Muscle of back (tissue), 13 donors: ENCODE data around the gene C9orf57. TPM values are rescaled to one million over a fixed set of nuclear protein-coding genes. Genes with fewer than 3 reads are reported as not detected.
"Not testable (repeated sequence)": the region's sequence is repeated elsewhere in the genome, so short reads cannot be mapped to it uniquely, and the experiment has no call there.

Source experiments
- DNase-seq, 3 donors: peaks; one replicate each; pipeline versions ENCODE4 v3.0.0 to v3.0.0-alpha.2; 2013
- long read RNA-seq, 9 donors: transcript quantifications; one replicate each; lab custom pipeline, GENCODE V29; 2026
- polyA plus RNA-seq, 10 donors: library from polyadenylated mRNA; unstranded; fragments of 120-200 nt; gene quantifications; one replicate each; pipeline ENCODE4 v1.2.1, GENCODE V29; 2013; ENCODE audit not compliant: insufficient read length in 10 of 10

C9orf57 gene
- polyA plus RNA-seq: not detected
- long read RNA-seq, donor 1: 0 reads
- long read RNA-seq, donor 2: 0 reads
- long read RNA-seq, donor 3: 0 reads
- long read RNA-seq, donor 4: 0 reads
- long read RNA-seq, donor 5: 0 reads
- long read RNA-seq, donor 6: 0 reads
- long read RNA-seq, donor 7: 0 reads
- long read RNA-seq, donor 8: 0 reads
- long read RNA-seq, donor 9: 0 reads

- DNase-seq: no peak
Measured at GRCh38 chr9:72060513-72060912, at the start of gene C9orf57. Gene C9orf57, minus strand, starts transcription at chr9:72060613. Its CDS starts 1,282 bp downstream, at chr9:72059331.

GRCh38 chr9:72102520-72102919 is 42.1 kb upstream of the C9orf57 start:
- no peak for DNase-seq

DNA sequence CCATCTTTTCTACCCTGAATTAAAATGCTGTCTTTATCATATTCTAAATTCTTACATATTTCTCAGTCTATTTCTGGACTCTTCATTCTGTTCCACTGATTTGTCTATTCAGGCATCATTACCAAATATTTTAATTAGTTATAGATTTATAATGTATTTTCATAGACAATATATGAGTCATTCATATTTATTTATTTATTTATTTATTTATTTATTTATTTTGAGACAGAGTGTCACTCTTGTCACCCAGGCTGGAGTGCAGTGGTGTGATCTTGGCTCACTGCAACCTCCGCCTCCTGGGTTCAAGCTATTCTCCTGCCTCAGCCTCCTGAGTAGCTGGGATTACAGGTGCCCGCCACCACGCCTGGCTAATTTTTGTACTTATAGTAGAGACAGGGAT is 35.1 kb upstream of the C9orf57 start:
- DNase-seq: not testable (repeated sequence)

- no peak for DNase-seq
Measured at GRCh38 chr9:72092820-72093219, 32.4 kb upstream of the C9orf57 start.

DNA sequence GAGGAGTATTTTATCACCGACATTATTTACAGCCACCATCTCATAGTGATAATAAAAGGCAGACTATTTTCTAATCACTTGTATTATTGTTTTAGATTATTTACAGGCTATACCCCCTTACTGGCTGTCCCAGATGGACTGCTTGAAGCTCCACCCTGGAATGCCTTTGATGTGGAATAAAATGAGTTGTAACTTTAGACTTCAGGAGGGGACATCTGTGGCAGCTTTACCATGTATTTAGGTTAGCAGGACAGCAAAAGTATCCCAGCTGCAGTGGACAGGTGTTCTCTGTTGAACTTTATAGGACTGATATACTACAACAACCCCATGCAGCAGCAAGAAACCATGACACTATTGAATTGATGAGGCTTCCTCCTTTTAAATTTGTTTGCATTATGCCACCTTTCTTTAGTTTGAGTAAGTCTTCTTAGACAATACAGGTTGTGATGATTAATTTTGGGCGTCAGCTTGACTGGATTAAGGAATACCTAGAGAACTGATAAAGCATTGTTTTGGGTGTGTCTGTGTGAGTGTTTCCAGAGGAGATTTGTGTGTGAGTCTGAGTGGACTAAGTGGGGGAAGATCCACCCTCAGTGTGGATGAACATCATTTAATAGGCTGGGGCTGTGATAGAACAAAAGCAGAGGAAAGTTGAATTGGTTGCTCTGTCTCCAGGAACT is 29.2 kb upstream of the C9orf57 start:
- peak in 1 of 3 donors; percentile 11 for DNase-seq

DNA sequence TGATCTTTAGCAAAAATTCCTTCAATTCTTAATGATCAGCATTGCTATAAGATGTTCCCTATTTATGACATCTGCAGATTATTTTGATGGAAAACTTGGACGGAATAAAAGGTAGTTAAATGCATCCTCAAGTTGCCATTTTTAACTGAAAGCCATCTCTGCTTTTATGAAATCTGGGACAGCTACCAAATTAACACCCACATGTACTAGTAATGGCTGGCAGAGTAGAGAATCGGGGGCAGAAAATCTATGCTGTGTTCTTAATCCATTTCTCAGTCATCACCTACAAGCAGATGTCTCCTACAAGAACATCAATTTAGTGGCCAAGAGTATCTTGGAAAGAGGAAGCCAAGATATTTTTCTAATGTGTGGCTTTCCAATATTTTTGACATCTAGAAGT is 22.1 kb upstream of the C9orf57 start:
- DNase-seq: no peak

DNA sequence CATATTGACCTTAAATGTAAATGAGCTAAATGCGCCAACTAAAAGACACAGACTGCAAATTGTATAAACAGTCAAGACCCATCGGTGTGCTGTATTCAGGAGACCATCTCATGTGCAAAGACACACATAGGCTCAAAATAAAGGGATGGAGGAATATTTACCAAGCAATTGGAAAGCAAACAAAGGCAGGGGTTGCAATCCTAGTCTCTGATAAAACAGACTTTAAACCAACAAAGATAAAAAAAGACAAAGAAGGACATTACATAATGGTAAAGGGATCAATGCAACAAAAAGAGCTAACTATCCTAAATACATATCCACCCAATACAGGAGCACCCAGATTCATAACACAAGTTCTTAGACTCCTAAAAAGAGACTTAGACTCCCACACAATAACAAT is 14.3 kb upstream of the C9orf57 start:
- DNase-seq: not testable (repeated sequence)

- no peak for DNase-seq
Measured at GRCh38 chr9:72065076-72065475, 4.7 kb upstream of the C9orf57 start.

GRCh38 chr9:72052122-72052521 is 8.3 kb downstream of the C9orf57 start:
- DNase-seq: no peak

GRCh38 chr9:72048850-72049249 is 11.6 kb downstream of the C9orf57 start:
- no peak for DNase-seq

GRCh38 chr9:72046630-72047456 is 13.6 kb downstream of the C9orf57 start:
- no peak for DNase-seq

DNA sequence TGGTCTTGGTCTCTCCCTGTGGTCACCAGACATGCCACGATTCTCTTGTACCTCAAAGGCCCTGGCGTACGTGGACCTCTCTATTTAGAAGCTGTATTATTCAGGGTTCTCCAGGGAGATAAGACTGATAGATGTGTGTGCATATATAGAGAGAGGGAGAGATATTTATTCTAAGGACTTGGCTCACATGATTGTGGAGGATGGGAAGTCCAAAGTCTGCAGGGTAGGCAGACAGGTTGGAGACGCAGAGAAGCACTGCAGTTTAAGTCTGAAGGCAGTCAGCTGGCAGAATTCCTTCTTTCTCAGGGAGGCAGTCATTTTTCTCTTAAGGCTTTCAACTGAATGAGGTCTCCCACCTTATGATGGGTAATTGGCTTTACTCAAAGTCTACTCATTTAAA is 16.3 kb downstream of the C9orf57 start:
- no peak for DNase-seq

DNA sequence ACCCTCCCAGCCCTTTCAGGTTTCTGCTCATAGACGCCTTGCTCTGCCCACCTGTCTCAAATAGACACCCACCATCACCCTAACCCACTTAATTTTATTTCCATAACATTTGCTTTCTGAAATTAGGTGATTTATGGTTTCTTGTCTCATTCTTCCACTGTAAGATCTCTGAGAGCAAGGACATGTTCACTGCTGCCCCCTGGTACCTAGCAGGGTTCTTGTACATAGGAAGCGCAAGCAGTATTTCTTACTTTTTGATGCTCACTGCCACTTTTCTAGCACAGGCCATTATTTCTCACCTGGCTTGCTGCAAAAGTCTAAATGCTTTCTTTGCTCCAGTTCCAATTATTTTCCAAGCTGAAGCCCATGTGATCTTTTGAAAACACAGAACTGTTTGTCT is 16.8 kb downstream of the C9orf57 start:
- no peak for DNase-seq

DNA sequence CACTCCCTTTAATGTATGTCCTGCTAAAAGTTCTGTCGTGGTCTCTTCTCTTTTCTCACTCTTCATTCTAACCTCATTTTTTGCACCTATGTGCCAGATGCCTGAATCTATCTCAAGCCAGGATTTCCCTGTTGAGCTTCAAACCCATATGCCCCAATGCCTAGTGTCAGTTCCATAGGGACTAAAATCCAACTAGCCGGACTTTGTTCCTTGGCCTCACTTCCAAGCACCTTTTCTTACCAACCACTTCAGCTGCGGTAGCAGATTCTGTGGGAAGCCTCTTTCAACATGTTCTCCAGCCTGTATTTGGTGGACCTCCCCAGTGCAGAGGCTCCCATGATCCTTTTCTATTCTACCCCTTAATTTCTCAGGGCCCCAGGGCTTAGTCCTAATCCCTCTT is 17.5 kb downstream of the C9orf57 start:
- DNase-seq: no peak

- DNase-seq: peak; percentile 46 to 83 (median 64)
Measured at GRCh38 chr9:72041775-72042194, 18.6 kb downstream of the C9orf57 start.

- no peak for DNase-seq
Measured at GRCh38 chr9:72041369-72041768, 19.0 kb downstream of the C9orf57 start.

DNA sequence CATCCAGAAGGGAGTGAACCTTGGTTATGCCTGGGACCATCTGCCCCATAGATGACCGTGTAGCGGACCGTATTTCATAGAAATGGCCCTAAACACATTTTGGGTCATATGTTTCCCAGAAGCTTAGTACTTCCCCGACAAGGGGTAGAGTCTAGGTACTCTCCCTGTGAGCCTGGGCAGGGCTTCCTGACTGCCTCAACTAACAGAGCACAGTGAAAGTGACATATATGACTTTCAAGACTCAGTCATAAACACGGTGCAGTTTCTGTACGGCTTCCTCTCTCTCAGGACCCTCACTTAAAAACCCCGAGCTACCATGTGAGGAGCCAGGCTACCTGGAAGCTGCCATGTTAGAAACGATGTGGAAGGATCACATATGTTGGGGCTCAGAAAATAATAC is 20.9 kb downstream of the C9orf57 start:
- no peak for DNase-seq

DNA sequence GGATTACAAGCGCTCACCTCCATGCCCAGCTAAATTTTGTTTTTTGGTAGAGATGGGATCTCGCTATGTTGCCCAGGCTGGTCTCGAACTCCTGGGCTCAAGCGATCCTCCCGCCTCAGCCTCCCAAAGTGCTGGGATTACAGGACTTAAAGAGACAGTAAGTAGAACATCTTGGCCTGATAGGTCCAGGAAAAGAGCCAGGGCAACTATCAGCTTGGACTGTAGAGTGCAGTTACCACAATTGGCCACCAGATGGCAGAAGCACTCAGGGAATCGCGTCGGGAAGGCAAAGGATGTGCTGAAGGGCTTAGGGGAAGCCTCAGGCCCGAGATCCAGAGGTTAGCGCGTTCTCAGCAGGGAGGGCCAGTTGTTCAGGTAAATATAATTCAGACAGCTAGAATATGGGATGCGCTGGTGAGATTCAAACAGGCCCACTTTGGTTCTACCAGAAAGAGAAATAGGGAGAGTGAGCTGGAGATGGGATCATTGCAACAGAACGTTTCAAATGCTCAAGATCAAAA is 21.5 kb downstream of the C9orf57 start:
- DNase-seq: peak; percentile 77 to 91 (median 88)

- DNase-seq: peak in 2 of 3 donors; percentile 20 to 55
Measured at GRCh38 chr9:72038408-72038807, 22.0 kb downstream of the C9orf57 start.

GRCh38 chr9:72037571-72037970 is 22.8 kb downstream of the C9orf57 start:
- DNase-seq: peak; percentile 52 to 79 (median 59)

GRCh38 chr9:72030767-72031166 is 29.6 kb downstream of the C9orf57 start:
- DNase-seq: no peak

GRCh38 chr9:72029986-72030385 is 30.4 kb downstream of the C9orf57 start:
- DNase-seq: no peak

GRCh38 chr9:72025906-72026305 is 34.5 kb downstream of the C9orf57 start:
- DNase-seq: no peak
